GM12872 (cell line): ENCODE results near the gene CHSY1.

Source experiments
- TF ChIP-seq, protein P1 (sequence below): IDR thresholded peaks from 3 replicates; pipeline ENCODE4 v1.5.1; 2011; ENCODE audit warnings: low read depth, mild to moderate bottlenecking, low read length, moderate library complexity; ENCODE audit not compliant: insufficient read depth

CHSY1 gene

DNA sequence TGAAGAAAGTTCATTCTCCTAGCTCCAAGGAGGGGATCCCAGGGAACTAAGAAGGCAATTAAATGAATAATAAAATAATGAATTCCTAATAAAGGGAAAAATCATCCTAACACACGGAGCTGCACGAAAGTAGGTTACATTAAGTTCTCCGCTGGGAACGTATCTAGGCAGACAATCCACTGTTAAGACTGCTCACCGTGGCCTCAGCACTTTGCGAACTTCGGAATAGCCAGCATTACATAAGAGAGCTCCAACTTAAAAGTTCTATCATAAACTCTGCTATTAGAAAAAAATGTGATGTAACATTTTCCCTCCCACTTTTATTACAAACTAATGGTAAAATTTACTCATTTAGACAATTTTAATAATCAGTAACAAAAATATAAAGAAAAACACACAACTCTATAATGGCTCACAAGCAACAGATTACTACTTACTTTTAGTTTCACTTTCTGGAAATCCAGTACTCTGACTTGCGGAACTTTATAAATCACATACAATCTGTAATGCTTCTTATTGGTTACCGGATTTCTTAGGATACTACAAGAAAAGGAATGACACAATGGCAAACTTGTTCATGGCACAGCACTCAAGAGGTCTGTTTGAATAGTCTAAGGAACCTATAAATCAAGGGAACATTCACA, 34.7 kb upstream of the CHSY1 start:
- TF ChIP-seq, protein P1, sequence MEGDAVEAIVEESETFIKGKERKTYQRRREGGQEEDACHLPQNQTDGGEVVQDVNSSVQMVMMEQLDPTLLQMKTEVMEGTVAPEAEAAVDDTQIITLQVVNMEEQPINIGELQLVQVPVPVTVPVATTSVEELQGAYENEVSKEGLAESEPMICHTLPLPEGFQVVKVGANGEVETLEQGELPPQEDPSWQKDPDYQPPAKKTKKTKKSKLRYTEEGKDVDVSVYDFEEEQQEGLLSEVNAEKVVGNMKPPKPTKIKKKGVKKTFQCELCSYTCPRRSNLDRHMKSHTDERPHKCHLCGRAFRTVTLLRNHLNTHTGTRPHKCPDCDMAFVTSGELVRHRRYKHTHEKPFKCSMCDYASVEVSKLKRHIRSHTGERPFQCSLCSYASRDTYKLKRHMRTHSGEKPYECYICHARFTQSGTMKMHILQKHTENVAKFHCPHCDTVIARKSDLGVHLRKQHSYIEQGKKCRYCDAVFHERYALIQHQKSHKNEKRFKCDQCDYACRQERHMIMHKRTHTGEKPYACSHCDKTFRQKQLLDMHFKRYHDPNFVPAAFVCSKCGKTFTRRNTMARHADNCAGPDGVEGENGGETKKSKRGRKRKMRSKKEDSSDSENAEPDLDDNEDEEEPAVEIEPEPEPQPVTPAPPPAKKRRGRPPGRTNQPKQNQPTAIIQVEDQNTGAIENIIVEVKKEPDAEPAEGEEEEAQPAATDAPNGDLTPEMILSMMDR: no peak

DNA sequence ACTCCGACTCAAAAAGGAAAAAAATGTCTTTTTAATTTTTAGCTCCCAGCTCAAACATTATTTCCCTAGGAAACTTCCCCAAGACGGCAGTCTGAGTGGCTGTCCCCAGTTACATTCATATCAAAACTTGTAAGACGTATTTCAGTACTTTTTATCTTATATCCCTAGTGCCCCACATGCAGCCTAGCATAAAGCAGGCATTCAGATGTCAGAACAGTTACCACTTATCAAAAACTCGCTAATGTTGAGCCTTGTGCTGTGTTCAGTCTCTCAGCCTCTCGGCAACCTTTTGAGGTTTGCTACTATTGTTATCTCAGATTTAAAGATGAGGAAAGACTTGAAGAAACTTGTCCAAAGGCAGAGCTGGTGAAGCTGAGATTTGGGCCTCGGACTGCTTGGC, 32.1 kb upstream of the CHSY1 start:
- TF ChIP-seq, protein P1: no peak

DNA sequence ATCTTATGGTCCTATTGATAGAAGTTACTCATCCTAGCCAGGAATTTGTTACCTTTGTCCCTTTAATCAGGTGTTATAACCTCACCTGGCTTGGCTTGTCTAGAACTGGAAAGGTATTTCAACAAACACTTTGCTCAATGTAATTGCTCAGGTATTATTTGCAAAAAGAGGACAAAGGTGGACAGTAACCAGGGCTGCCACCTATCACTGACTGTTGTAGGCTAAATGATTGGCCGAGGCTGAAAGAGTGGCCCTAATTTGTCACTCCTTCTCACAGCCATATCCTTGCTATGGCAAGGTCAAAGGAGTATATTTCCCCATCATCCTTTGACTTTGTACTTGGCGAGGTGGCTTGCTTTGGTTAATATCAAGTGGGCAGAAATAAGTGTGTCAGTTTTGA, 28.2 kb upstream of the CHSY1 start:
- TF ChIP-seq, protein P1: no peak

DNA sequence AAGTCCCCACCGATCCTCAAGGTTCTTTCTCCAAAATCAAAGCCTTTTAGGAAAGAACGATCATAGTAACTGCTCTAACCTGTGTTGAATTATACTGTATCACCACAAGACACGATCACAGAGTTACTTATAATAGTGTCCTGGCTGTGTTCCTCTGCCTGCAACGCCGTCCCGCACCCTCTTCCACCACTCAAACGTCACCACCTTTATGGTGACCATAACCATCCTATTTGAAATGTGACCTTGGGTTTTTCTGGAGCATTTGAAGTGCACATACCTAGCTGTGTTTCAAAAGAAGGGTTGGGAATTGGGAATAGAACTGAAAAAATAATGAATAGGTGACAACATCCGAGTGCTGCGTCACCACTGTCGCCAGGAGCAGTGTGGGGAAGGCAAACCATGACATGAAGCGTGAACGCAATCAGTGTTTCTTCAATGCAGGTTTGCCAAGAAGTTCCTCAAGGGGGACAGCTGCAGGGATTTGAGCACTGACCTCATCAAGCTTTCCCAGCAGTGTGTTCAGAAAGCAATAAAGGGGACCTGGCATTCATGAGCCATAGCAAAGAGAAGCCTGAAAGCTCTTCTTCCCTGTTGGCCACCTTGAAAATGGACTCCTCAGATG, 26.2 kb upstream of the CHSY1 start:
- TF ChIP-seq, protein P1: no peak

GRCh38 chr15:101277038-101277822, 25.4 kb upstream of the CHSY1 start, which contains the start of gene SELENOS:
TSS of gene SELENOS (minus strand) at chr15:101277485. CDS start at chr15:101277417, 68 bp downstream.
- TF ChIP-seq, protein P1: no peak

GRCh38 chr15:101276501-101277037, 24.7 kb upstream of the CHSY1 start:
- TF ChIP-seq, protein P1: peak; percentile 63

- TF ChIP-seq, protein P1: no peak
Observed at GRCh38 chr15:101275018-101275417, 23.2 kb upstream of the CHSY1 start.
